ENCODE measurements around the gene GALNT13.

GALNT13 gene

GRCh38 chr2:154370873-154371272 lies 499.2 kb downstream of the GALNT13 start:
- no peak for DNase-seq (ENCODE audit: low read depth)
- no peak overlapping the region for H3K4me3 ChIP-seq (ENCODE audit: low read depth, low read length)

DNA sequence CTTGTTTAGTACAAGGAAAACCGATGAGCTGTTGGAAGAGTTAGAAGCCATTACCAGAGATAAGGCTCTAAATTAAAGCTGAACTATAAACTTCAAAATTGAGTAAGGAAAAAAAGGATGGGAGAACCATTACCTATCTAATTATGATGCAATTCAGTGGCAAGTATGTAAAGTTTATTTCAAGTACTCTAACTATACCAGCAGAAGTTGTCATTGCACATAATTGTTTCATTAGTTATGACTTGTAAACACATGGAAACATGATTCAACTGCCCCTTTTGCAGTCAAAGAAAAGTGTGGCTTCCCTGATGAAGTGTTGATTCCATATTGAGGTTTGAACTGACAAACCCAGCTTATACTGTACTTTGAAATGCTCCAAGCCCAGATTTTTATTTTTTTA lies 502.7 kb downstream of the GALNT13 start:
- H3K4me3 ChIP-seq (ENCODE audit: low read depth, low read length) = no peak overlapping the region
- DNase-seq (ENCODE audit: low read depth) = no peak

- peak; percentile 13 for DNase-seq (ENCODE audit: low read depth)
- no peak overlapping the region for H3K4me3 ChIP-seq (ENCODE audit: low read depth, low read length)
These were observed 503.8 kb downstream of the GALNT13 start for GRCh38 chr2:154375579-154375931.

DNA sequence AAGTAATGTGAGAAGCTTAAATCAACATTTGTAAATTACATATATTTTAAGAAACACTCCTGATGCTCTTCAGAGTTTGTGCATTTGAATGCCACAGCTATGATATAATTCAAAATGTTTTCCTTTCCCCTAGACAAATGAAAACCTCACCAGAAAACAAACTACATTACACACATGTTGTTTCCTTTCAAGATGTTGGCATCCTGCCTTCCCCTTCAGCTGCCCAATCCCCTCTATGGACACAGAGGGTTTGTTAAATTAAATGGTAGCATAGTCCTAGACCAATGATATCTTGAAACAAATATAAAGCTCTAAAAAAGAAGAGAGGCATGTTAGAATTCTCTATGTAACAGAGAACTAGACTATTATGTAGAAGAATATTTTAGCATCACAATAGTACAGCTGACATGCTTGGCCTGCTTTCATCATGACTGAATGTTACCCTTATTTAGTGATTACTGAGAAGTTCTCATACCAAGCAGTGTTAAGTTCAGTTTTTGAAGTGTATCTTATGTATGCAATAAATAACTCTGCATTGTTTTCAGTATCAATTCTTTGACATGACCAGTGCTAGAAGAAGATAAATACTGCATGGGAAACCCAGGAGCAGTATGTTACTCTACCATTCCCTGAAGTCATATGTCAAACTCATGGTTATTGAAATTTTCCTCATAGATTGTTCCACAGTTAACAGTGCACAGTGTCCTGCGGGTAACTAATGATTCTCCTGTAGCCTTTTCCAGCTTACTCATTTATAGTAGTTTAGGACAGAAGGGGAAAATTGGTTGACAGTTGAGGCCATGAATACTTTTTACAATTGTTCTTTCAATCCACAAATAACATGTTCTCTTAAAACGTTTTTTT lies 510.4 kb downstream of the GALNT13 start:
- H3K4me3 ChIP-seq (ENCODE audit: low read depth, low read length) = no peak overlapping the region
- DNase-seq (ENCODE audit: low read depth) = no peak

GRCh38 chr2:154386186-154386585 lies 514.5 kb downstream of the GALNT13 start:
- no peak for DNase-seq (ENCODE audit: low read depth)

GRCh38 chr2:154391051-154391450 lies 519.3 kb downstream of the GALNT13 start:
- no peak overlapping the region for H3K4me3 ChIP-seq (ENCODE audit: low read depth, low read length)
- DNase-seq (ENCODE audit: low read depth) = no peak

More at GRCh38 chr2:154386186-154386585, 514.5 kb downstream of the GALNT13 start:
- H3K4me3 ChIP-seq (ENCODE audit: low read depth, low read length) = no peak overlapping the region

DNA sequence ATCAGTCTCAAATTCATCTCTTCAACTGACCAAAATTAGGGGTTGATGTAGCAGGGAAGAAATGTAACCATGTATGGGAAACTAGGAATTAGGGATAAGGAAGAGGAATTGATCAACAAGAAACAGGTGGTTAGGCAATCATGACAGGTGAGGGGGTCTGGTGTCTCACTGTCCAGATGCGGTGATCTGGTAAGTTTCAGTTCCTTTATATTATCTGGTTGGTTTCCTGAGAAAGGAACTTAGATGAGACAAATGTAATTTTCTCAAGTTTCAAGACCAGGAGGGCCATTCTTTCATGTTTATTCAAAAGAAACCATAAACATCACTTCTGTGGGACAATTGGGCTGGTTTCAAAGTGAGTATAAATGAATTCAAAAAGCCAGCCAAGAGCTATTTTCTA lies 520.5 kb downstream of the GALNT13 start:
- no peak overlapping the region for H3K4me3 ChIP-seq (ENCODE audit: low read depth, low read length)
- no peak for DNase-seq (ENCODE audit: low read depth)

DNA sequence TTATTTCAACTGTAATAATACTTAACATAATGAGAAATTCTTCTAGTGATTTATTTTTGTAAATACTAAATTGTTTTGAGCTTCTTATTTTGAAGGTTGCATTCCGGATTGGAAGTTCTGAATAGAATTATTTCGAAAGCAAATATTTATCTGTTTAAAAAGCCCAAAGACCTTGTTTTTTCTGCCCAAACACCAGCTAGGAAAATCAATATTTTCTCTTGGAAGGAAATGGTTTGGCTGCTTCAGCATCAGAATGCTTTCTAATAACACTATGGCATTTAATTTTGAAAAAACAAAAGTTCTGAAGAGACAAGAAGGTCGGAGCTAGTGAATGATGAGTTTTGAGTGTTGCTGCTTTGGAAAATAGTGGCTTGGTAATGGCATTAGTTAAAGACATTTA lies 522.9 kb downstream of the GALNT13 start:
- DNase-seq (ENCODE audit: low read depth) = no peak
- no peak overlapping the region for H3K4me3 ChIP-seq (ENCODE audit: low read depth, low read length)

DNA sequence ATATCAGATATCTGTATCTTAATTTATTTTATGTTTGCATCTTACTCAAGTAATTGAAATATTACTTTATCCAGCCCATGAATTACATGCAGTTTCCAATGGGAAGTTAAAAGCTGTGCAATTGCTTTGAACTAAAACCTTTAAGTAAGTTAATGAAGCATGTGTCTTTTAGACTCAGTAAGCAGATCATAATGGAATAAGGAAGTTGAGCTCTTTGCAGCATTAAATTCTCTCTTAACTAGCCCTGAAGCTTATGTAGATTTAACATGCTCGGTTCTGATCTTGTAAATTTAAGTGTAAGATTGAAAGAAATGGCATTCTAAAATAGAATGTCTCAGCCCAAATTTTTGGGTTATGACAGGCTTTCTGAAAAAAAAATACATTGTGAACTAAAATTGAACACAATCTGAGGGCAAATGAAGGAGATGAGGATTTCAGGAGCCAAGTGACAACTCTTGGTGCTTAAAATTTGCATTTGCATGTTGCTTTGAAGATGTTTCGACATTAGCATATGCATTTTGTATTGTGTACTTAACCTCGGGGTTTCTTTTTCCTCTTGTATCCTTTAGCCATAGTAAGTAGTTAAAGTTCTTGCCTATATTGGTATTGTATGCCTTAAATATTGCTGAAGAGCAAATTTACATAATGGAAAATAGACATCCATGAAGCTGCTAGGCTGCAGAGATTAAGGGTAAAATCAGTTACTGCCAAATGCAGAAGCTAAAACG lies 529.0 kb downstream of the GALNT13 start:
- no peak overlapping the region for H3K4me3 ChIP-seq (ENCODE audit: low read depth, low read length)
- no peak for DNase-seq (ENCODE audit: low read depth)

DNA sequence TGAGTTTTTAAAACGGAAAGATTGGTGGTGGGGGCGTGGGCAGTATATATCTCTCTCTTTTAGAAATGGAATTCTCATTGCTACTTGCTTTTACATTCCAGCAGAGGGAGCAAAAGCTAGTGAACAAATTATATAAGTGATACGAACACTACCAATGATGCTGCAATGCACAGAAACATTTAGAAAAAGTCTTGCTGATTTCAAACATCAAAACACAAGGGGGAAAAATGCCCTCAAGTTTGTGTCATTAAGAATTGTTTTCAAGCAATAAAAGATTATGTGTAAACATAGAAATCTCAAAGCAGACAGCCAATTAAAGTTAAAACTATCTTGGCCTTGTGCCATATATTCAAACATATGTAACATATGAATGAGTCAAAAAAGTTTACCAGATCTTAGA lies 530.5 kb downstream of the GALNT13 start:
- no peak overlapping the region for H3K4me3 ChIP-seq (ENCODE audit: low read depth, low read length)
- DNase-seq (ENCODE audit: low read depth) = peak; percentile 1

DNA sequence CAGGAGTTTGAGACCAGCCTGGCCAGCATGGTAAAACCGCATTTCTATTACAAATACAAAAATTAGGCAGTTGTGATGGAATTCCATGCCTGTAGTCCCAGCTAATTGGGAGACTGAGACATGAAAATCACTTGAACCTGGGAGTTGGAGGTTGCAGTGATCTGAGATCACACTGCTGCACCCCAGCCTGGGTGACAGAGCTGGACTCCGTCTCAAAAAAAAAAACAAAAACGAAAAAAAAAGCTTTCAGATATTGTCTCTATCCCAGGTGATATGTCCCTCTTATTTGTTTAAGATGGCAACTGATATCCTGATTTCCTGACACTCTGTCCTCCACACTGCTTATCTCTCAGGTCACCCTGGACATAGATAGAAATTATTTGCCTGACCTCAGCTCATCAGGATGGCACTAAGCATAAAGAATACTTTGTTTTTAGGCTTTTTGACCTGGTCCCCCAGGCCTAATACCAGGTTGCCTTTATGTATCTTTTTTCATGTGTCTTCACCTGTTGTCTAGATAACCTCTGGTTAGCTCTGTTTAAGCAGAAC lies 531.6 kb downstream of the GALNT13 start:
- H3K4me3 ChIP-seq (ENCODE audit: low read depth, low read length) = no peak overlapping the region
- no peak for DNase-seq (ENCODE audit: low read depth)

- no peak for DNase-seq (ENCODE audit: low read depth)
- no peak overlapping the region for H3K4me3 ChIP-seq (ENCODE audit: low read depth, low read length)
These were observed 537.1 kb downstream of the GALNT13 start for GRCh38 chr2:154408786-154409185.

GRCh38 chr2:154422251-154422650 lies 550.5 kb downstream of the GALNT13 start:
- DNase-seq (ENCODE audit: low read depth) = no peak
- H3K4me3 ChIP-seq (ENCODE audit: low read depth, low read length) = no peak overlapping the region

DNA sequence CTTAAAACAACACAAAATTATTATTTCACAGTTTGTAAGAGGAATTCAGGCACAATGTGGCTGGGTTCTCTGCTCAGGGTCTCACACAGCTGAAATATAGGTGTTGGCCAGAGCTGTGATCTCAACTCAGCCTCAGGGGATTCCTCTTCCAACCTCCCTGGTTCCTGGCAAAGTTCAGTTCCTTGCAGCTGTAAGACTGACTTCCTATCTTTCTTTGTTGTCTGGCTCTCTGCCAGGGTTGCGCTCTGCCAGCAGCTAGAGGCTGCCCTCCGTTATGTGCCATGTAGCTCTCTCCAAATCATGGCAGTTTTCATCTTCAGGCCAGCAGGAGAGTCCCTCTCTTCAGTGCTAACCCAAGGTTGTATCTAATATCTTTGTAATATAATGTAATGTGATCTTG lies 554.3 kb downstream of the GALNT13 start:
- H3K4me3 ChIP-seq (ENCODE audit: low read depth, low read length) = no peak overlapping the region
- DNase-seq (ENCODE audit: low read depth) = no peak

GRCh38 chr2:154427453-154427852 lies 555.7 kb downstream of the GALNT13 start:
- DNase-seq (ENCODE audit: low read depth) = no peak
- no peak overlapping the region for H3K4me3 ChIP-seq (ENCODE audit: low read depth, low read length)

- no peak overlapping the region for H3K4me3 ChIP-seq (ENCODE audit: low read depth, low read length)
- DNase-seq (ENCODE audit: low read depth) = no peak
These were observed 556.3 kb downstream of the GALNT13 start for GRCh38 chr2:154428022-154428421.

DNA sequence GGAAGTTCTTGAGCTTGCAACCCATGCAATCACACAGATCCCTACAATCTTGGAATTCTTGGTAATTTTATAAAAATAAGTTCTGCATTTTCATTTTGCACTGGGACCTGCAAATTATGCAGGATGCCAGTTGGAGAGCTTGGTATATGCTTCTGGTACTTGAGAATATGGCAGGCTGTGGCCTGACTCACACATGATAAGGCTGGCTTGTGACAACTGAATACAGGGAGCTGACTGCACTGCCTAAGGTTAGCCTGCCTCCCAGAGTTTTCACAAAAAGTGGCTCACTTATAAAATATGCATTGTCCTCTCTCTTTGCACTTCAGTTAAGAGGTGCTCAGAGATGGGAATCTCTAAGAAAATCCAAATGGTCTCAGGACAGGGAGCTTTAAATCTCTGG lies 561.3 kb downstream of the GALNT13 start:
- no peak overlapping the region for H3K4me3 ChIP-seq (ENCODE audit: low read depth, low read length)
- no peak for DNase-seq (ENCODE audit: low read depth)

DNA sequence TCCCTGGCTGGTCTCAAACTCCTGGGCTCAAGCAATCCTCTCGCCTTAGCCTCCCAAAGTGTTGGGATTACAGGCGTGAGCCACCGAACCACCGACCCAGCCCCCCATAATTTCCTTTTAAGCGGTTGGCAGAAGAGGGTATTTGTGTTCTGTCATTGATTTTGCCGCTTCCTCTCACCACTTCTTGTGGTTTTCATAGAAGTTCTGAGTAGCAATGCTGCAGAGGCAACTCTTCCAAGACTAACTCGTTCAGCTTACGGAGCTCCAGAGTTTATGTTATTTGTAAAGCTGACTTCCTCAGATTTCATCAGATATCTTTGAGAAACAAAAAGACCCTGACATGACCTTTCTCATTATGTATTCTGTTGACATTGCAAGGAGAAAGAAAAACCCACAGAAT lies 565.4 kb downstream of the GALNT13 start:
- DNase-seq (ENCODE audit: low read depth) = no peak
- H3K4me3 ChIP-seq (ENCODE audit: low read depth, low read length) = no peak overlapping the region

GRCh38 chr2:154439156-154439555 lies 567.4 kb downstream of the GALNT13 start:
- no peak overlapping the region for H3K4me3 ChIP-seq (ENCODE audit: low read depth, low read length)
- DNase-seq (ENCODE audit: low read depth) = no peak

- DNase-seq (ENCODE audit: low read depth) = no peak
- H3K4me3 ChIP-seq (ENCODE audit: low read depth, low read length) = no peak overlapping the region
These were observed 572.2 kb downstream of the GALNT13 start for GRCh38 chr2:154443919-154444318.

DNA sequence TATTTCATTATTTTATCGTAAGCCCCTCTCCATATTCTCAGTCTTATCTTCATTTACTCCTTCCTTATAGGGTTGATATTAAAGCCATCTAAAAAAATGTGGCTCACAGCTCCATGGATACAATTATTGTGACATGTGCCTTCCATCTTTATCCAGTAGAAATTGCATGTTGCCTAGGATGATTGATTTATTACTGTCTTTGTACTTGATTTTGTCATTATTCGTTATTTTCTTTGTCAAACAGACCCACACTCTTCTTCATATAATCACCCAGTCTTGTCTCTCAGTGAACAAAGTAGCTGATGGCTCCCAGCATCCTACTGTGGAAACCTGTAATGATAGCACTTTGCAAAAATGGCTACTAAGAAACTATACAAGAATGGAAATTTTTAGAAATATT lies 574.6 kb downstream of the GALNT13 start:
- no peak overlapping the region for H3K4me3 ChIP-seq (ENCODE audit: low read depth, low read length)
- DNase-seq (ENCODE audit: low read depth) = no peak
